Right atrium auricular region (tissue), 2 donors: ENCODE results near the gene GAS2L2. TPM values are rescaled to one million over a fixed set of nuclear protein-coding genes. Genes with fewer than 3 reads are reported as not detected.

ENCODE experiments used
- DNase-seq: peaks from one replicate; pipeline ENCODE4 v3.0.0-alpha.2; 2019; ENCODE audit warnings: low spot score
- H3K27ac ChIP-seq, 2 donors: fragments of 200-600 bp; sonication (generic); 1 replicate in 1 of 2; 2 replicates in 1 of 2; pipeline ENCODE4 v1.5.1; 2016 to 2019
- H3K27me3 ChIP-seq, 2 donors: fragments of 200-600 bp; sonication (generic); one replicate each; pipeline versions ENCODE4 v1.5.1 to v1.6.0; 2017 to 2019
- H3K36me3 ChIP-seq: fragments of 200-600 bp; sonication (generic); one replicate; pipeline ENCODE4 v1.5.1; 2016
- H3K4me1 ChIP-seq, 2 donors: fragments of 200-600 bp; sonication (generic); one replicate each; pipeline versions ENCODE4 v1.5.1 to v1.6.0; 2017 to 2019
- H3K4me3 ChIP-seq, 2 donors: fragments of 200-600 bp; sonication (generic); 1 replicate in 1 of 2; 2 replicates in 1 of 2; pipeline ENCODE4 v1.5.1; 2017 to 2019; ENCODE audit warnings: mild to moderate bottlenecking in 1 of 2, moderate library complexity in 1 of 2
- H3K9me3 ChIP-seq, 2 donors: fragments of 200-600 bp; sonication (generic); one replicate each; pipeline ENCODE4 v1.5.1; 2019
- total RNA-seq, 2 donors: library from RNA; depleted of rRNA; stranded (reverse); fragments of >200 nt; gene quantifications; one replicate each; pipeline ENCODE4 v1.1.0, GENCODE V29; 2016
- TF ChIP-seq, protein P1 (sequence below), 2 donors: fragments of 200-600 bp; sonication (generic); IDR thresholded peaks; one replicate each; pipeline ENCODE4 v1.5.1; 2019; ENCODE audit warnings: antibody characterized with exemption in 2 of 2

Gene GAS2L2
- total RNA-seq, 2 donors from 2014 or later = not detected

DNA sequence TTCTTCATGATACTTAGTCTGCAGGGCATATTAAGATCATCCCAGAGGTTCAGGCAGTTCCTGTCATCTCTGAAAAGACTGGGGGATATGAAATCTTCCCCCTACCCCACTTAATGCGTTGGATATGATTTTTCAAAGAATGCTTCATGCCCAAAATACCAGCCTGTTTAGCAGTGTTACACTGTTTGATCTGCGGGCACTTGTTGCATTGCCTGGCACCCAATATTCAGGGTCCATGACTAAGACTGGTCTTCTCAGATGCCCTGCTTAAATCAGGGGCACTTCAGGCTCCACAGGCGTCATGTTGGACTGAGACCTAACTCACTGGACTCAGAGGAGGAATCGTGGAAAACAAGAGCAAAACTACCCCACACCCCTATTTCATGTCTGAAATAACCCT is 28.0 kb downstream of the GAS2L2 start:
- H3K9me3 ChIP-seq = no peaks in the 10 kb centered on the region
- no peak overlapping the region for H3K4me3 ChIP-seq
- DNase-seq = no peak
- H3K4me1 ChIP-seq = peaks cover 0 to 23% of the 10 kb centered on the region in 2 donors
- TF ChIP-seq, protein P1, sequence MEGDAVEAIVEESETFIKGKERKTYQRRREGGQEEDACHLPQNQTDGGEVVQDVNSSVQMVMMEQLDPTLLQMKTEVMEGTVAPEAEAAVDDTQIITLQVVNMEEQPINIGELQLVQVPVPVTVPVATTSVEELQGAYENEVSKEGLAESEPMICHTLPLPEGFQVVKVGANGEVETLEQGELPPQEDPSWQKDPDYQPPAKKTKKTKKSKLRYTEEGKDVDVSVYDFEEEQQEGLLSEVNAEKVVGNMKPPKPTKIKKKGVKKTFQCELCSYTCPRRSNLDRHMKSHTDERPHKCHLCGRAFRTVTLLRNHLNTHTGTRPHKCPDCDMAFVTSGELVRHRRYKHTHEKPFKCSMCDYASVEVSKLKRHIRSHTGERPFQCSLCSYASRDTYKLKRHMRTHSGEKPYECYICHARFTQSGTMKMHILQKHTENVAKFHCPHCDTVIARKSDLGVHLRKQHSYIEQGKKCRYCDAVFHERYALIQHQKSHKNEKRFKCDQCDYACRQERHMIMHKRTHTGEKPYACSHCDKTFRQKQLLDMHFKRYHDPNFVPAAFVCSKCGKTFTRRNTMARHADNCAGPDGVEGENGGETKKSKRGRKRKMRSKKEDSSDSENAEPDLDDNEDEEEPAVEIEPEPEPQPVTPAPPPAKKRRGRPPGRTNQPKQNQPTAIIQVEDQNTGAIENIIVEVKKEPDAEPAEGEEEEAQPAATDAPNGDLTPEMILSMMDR (IDR thresholded peaks at IDR 0.05) = no peak
- H3K36me3 ChIP-seq = peaks cover 31% of the 10 kb centered on the region
- H3K27ac ChIP-seq = no peak overlapping the region
- no peaks in the 10 kb centered on the region for H3K27me3 ChIP-seq

DNA sequence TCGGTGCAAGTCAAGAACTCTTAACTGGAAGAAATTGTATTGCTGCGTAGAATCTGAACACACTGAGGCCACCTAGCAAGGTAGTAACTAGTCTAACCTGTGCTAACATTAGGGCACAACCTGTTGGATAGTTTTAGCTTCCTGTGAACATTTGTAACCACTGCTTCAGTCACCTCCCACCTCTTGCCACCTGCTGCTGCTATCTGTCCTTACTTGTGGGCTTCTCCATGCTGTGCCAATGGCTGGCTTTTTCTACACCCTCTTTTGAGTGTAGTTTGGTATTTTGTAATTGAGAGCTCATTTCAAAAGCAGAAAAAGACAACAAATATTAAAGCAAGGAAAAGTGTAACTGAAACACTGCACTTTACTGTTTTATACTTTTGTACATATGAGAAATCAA is 29.3 kb downstream of the GAS2L2 start:
- no peaks in the 10 kb centered on the region for H3K9me3 ChIP-seq
- H3K4me3 ChIP-seq = no peak overlapping the region
- H3K4me1 ChIP-seq = peaks cover 0 to 23% of the 10 kb centered on the region in 2 donors
- TF ChIP-seq, protein P1 (IDR thresholded peaks at IDR 0.05) = no peak
- no peak overlapping the region for H3K27ac ChIP-seq
- peaks cover 38% of the 10 kb centered on the region for H3K36me3 ChIP-seq
- no peak for DNase-seq
- no peaks in the 10 kb centered on the region for H3K27me3 ChIP-seq

DNA sequence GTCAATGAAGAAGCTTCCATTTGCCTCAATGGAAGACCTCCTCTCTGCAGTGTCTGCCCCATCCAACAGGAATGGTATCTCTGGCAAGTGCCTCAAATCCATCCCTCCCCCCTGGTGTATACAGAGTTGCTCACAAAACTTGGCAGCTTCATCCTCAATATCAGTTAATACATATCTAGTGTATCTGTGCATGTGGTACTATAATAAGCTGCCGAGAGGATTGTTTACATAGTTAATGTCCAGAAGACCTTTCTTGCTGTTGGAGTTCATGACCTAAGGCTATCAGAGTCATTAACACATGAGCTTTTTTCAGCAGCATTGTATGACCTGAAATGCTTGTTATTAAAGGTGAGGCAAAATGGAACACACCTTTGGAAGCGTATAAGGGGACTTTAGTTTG is 35.6 kb downstream of the GAS2L2 start:
- H3K9me3 ChIP-seq = no peaks in the 10 kb centered on the region
- TF ChIP-seq, protein P1 (IDR thresholded peaks at IDR 0.05) = no peak
- no peaks in the 10 kb centered on the region for H3K27me3 ChIP-seq
- H3K4me3 ChIP-seq = no peak overlapping the region
- peak overlapping the region; percentile 68 to 90 for H3K27ac ChIP-seq
- DNase-seq = no peak
- H3K4me1 ChIP-seq = peaks cover 0 to 58% of the 10 kb centered on the region in 2 donors
- peaks cover 8% of the 10 kb centered on the region for H3K36me3 ChIP-seq

DNA sequence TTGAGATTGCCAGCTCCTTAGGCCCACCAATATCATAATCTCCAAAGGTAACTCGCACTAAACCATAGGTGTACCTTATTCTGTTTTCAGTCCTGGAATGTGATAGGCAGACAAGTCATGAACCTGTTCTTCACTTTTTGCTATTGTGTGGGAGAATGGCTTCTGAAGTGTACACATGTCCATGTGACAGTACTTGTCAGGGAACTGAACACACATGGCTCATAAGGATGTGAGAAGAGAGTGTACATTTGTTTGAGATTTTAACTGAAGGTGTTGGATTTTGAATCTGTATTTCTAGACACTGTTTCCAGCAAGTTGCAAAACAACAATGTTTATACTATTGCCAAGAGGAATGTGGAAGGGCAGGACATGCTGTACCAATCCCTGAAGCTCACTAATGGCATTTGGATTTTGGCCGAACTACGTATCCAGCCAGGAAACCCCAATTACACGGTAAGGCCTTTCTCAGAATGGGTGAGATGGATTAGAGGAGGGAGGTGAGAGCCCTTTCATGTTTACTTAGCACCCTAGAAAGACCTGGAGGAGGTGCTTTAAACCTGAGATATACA is 36.1 kb downstream of the GAS2L2 start:
- TF ChIP-seq, protein P1 (IDR thresholded peaks at IDR 0.05) = no peak
- no peak for DNase-seq
- H3K4me1 ChIP-seq = peaks cover 0 to 63% of the 10 kb centered on the region in 2 donors
- no peak overlapping the region for H3K4me3 ChIP-seq
- H3K9me3 ChIP-seq = no peaks in the 10 kb centered on the region
- H3K36me3 ChIP-seq = peaks cover 8% of the 10 kb centered on the region
- H3K27me3 ChIP-seq = no peaks in the 10 kb centered on the region
- H3K27ac ChIP-seq = peak overlapping the region; percentile 68 to 90

DNA sequence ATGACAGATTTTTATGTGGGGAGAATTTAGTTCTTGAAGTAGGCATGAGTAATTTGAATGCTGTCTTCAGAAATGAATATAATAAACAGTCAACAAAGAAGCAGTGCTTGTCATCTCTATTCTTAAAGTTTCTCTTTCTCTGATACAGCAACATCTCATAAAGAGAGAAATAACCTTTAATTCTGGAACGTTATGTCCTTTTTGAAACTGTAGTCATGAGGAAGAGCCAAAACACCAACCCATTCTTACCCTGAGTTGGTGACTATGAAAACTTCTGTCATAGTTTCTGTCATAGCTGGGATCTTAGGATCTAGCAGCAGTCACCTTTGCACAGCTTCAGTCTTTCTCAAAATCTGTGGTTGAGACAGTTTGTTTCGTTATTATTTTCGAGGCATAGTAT is 36.9 kb downstream of the GAS2L2 start:
- Histone ChIP-seq H3K27me3 (no peaks in the 10 kb centered on the region), H3K9me3 (no peaks in the 10 kb centered on the region), H3K27ac (peak overlapping the region; percentile 68 to 90), H3K4me1 (peaks cover 0 to 65% of the 10 kb centered on the region in 2 donors), H3K4me3 (no peak overlapping the region), H3K36me3 (peaks cover 8% of the 10 kb centered on the region)
- TF ChIP-seq, protein P1 (IDR thresholded peaks at IDR 0.05) = no peak
- no peak for DNase-seq

DNA sequence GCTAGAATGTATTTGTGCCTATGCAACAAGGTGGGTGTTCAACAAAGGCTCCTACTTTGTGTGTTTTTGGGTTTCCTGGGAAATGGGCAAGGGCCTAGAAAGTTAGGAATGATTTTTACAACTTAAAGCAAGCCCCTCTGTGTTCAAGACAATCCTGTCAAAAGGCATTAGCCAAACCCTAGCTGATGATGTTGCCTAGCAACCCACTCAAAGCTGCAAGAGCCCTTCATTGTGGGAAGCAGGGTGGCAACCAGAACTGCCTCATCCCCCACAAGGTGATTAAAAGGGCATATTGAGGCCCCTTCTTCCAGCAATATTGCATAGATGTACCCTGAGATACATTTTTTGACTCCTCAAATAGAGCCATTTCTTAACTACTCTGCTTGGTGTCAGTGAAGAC is 37.6 kb downstream of the GAS2L2 start:
- TF ChIP-seq, protein P1 (IDR thresholded peaks at IDR 0.05) = no peak
- Histone ChIP-seq H3K4me1 (peaks cover 0 to 65% of the 10 kb centered on the region in 2 donors), H3K27ac (peak overlapping the region; percentile 68 to 90), H3K4me3 (no peak overlapping the region), H3K9me3 (no peaks in the 10 kb centered on the region), H3K27me3 (no peaks in the 10 kb centered on the region), H3K36me3 (peaks cover 14% of the 10 kb centered on the region)
- DNase-seq = no peak
